Heart left ventricle (tissue), 13 donors: ENCODE data around the gene EXOSC5.

Source experiments
- CTCF ChIP-seq, 12 donors: fragments of 200-600 bp; sonication (generic) in 4 of 12; IDR thresholded peaks; one replicate each; pipeline versions ENCODE4 v1.5.0 to v1.8.0; 2018 to 2022; ENCODE audit warnings: antibody characterized with exemption in 12 of 12, mild to moderate bottlenecking in 5 of 12
- POLR2A ChIP-seq, 2 donors: fragments of 450-650 bp; IDR thresholded peaks; one replicate each; pipeline ENCODE4 v1.6.1; 2017; ENCODE audit warnings: antibody characterized with exemption in 2 of 2, mild to moderate bottlenecking in 2 of 2, moderate library complexity in 2 of 2
- donor health status: ischemic (EF 13 %, LVEDD 7.1; RV severe dilation, severe dysfunction).
- donor health status: DM: no; HTN: yes; CAD: no.
- donor health status: DM: no; HTN: no; CAD: no.
- donor health status: ischemic (EF 25% LVEDD 6.9; RV normal size, moderate dysfunction).
- donor health status: ischemic (EF 25% LVEDD 5.7; RV mildly dilated, moderate dysfunction).
- donor health status: ischemic (EF 35%, LVEDD 5.7; RV mildly dilated, moderate dysfunction).
- donor health status: nonischemic (EF 11% LVEDD 7.7; RV severe dilation, severe dysfunction).
- donor health status: DM: yes; HTN: yes; CAD: no.
- donor health status: PGD.
- donor health status: ischemic (EF 29% LVEDD 5.4; RV normal size, mild dysfunction).
- donor health status: nonischemic (EF 23%, LVEDD 6.1; RV moderate dilation, normal function).

GRCh38 chr19:41359741-41360140 is 37.4 kb downstream of the EXOSC5 start:
- TF ChIP-seq CTCF (IDR thresholded peaks at IDR 0.05): no peak
- TF ChIP-seq POLR2A (IDR thresholded peaks at IDR 0.05): no peak
